WI38 (cell line): ENCODE data around the gene RABL2B.

ENCODE experiments used
- H3K4me3 ChIP-seq: 2 replicates; pipeline ENCODE4 v1.5.1; 2011; ENCODE audit warnings: low read depth, mild to moderate bottlenecking, control low read depth, low read length
- TF ChIP-seq, protein P1 (sequence below): IDR thresholded peaks from 2 replicates; pipeline ENCODE4 v1.5.1; 2012; ENCODE audit warnings: low read depth, mild to moderate bottlenecking, control low read depth, low read length

Gene RABL2B

DNA sequence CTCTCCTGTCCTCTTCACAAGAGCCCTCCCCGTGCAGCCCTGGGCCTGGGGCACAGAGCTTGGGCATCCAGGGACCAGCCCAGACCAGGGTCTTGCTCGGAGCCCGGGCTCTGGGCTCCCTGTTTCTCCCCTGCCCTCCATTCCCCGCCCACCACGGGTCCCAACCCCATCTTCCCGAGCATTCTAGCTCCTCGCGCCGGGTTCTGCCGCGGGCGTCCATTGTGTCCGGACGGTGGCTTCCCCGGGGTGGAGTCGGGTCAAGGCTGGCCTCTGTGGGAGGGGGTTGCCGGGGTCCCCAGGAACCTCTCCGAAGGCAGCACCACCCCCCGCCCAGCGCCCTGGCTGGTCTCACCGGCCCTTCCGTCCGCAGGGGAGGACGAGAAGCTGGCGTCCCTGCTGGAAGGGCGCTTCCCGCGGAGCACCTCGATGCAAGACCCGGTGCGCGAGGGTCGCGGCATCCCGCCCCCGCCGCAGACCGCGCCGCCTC lies 63.6 kb downstream of the RABL2B start:
- no peak overlapping the region for H3K4me3 ChIP-seq
- TF ChIP-seq, protein P1, sequence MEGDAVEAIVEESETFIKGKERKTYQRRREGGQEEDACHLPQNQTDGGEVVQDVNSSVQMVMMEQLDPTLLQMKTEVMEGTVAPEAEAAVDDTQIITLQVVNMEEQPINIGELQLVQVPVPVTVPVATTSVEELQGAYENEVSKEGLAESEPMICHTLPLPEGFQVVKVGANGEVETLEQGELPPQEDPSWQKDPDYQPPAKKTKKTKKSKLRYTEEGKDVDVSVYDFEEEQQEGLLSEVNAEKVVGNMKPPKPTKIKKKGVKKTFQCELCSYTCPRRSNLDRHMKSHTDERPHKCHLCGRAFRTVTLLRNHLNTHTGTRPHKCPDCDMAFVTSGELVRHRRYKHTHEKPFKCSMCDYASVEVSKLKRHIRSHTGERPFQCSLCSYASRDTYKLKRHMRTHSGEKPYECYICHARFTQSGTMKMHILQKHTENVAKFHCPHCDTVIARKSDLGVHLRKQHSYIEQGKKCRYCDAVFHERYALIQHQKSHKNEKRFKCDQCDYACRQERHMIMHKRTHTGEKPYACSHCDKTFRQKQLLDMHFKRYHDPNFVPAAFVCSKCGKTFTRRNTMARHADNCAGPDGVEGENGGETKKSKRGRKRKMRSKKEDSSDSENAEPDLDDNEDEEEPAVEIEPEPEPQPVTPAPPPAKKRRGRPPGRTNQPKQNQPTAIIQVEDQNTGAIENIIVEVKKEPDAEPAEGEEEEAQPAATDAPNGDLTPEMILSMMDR = no peak

DNA sequence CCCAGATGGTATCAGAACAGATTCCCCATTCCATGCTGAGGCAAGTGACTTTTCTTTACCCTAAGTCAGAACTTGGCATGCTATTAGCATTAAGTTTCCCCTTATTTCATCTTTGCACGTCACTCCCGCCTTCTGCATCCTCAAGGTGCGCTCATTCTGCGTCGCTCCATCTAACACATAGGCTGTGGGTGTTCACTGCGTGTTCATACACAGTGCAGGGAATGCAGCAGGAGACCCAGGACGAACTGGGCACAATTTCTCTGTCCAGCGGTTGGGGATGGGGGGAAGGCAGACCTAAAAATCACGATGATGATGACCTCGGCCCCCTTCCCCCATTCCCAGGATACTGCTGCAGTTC lies 65.1 kb downstream of the RABL2B start:
- TF ChIP-seq, protein P1 = no peak
- no peak overlapping the region for H3K4me3 ChIP-seq

- TF ChIP-seq, protein P1 = no peak
- no peak overlapping the region for H3K4me3 ChIP-seq
Observed at GRCh38 chr22:50717709-50718351, 65.6 kb downstream of the RABL2B start.
